GM06990 (cell line): ENCODE data around the gene ATG16L1.

Experiments
- DNase-seq: peaks from one replicate; pipeline ENCODE4 v3.0.0-alpha.2; 2011; ENCODE audit not compliant: insufficient read length; ENCODE audit errors: extremely low read depth
- H3K27me3 ChIP-seq: replicated peaks from 2 replicates; pipeline ENCODE4 v1.6.0; 2011; ENCODE audit warnings: low read length; ENCODE audit not compliant: control insufficient read depth, insufficient read depth
- H3K36me3 ChIP-seq: 2 replicates; pipeline ENCODE4 v1.5.1; 2011; ENCODE audit warnings: low read length; ENCODE audit not compliant: control insufficient read depth, insufficient read depth
- H3K4me3 ChIP-seq: replicated peaks from 2 replicates; pipeline ENCODE4 v1.5.1; 2011; ENCODE audit warnings: low read depth, mild to moderate bottlenecking, control low read depth, low read length
- TF ChIP-seq, protein P1 (sequence below): IDR thresholded peaks from 2 replicates; pipeline ENCODE4 v1.5.1; 2011; ENCODE audit warnings: low read length, control low read depth, mild to moderate bottlenecking, inconsistent platforms; ENCODE audit not compliant: insufficient read depth, poor library complexity, severe bottlenecking

The ATG16L1 gene

GRCh38 chr2:233301811-233302210 lies 50.3 kb downstream of the ATG16L1 start:
- H3K36me3 ChIP-seq: no peaks in the 10 kb centered on the region; the same call in 1 of the 2 replicates
- TF ChIP-seq, protein P1, sequence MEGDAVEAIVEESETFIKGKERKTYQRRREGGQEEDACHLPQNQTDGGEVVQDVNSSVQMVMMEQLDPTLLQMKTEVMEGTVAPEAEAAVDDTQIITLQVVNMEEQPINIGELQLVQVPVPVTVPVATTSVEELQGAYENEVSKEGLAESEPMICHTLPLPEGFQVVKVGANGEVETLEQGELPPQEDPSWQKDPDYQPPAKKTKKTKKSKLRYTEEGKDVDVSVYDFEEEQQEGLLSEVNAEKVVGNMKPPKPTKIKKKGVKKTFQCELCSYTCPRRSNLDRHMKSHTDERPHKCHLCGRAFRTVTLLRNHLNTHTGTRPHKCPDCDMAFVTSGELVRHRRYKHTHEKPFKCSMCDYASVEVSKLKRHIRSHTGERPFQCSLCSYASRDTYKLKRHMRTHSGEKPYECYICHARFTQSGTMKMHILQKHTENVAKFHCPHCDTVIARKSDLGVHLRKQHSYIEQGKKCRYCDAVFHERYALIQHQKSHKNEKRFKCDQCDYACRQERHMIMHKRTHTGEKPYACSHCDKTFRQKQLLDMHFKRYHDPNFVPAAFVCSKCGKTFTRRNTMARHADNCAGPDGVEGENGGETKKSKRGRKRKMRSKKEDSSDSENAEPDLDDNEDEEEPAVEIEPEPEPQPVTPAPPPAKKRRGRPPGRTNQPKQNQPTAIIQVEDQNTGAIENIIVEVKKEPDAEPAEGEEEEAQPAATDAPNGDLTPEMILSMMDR: no peak
- no peaks in the 10 kb centered on the region for H3K27me3 ChIP-seq
- no peak for DNase-seq
- no peak overlapping the region for H3K4me3 ChIP-seq

- no peaks in the 10 kb centered on the region for H3K36me3 ChIP-seq
- H3K4me3 ChIP-seq: no peak overlapping the region
- TF ChIP-seq, protein P1: no peak
- no peaks in the 10 kb centered on the region for H3K27me3 ChIP-seq
- no peak for DNase-seq
Measured at GRCh38 chr2:233303252-233303651, 51.8 kb downstream of the ATG16L1 start.

GRCh38 chr2:233307565-233307964 lies 56.1 kb downstream of the ATG16L1 start, which contains the start of gene SAG:
Gene SAG, plus strand, starts transcription at chr2:233307816. Its CDS starts 1,374 bp downstream, at chr2:233309190.
- no peaks in the 10 kb centered on the region for H3K27me3 ChIP-seq
- DNase-seq: no peak
- H3K36me3 ChIP-seq: no peaks in the 10 kb centered on the region
- H3K4me3 ChIP-seq: no peak within 1 kb of the TSS
- TF ChIP-seq, protein P1: no peak

- Histone ChIP-seq H3K36me3 (no peaks in the 10 kb centered on the region), H3K4me3 (no peak overlapping the region), H3K27me3 (no peaks in the 10 kb centered on the region)
- no peak for DNase-seq
- TF ChIP-seq, protein P1: no peak
Measured at GRCh38 chr2:233311241-233311926, 59.9 kb downstream of the ATG16L1 start.

DNA sequence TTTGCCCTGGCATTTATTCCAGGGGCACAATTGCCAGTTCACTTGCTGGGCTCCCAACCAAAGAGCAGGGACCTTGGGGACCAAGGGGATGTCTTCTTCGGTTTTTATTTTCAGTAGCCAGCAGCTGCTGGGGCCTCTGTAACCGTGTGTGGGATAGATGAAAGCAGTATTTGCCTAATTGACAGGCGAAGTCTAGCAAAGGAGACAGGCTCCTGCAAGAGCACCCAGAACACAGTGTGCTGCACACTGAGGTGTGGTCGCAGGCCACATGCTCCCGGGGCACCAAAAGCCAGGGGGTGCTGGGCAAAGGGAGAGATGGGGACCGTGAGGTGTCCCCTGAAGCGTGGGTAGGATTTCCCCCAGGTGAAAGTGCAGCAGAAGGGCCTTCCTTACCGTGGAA lies 61.4 kb downstream of the ATG16L1 start:
- TF ChIP-seq, protein P1: no peak
- DNase-seq: no peak
- Histone ChIP-seq H3K36me3 (no peaks in the 10 kb centered on the region), H3K4me3 (no peak overlapping the region), H3K27me3 (no peaks in the 10 kb centered on the region)
